B cell (primary cell): ENCODE data around the gene HOXA4.

Source experiments
- EZH2 ChIP-seq: IDR thresholded peaks from 2 replicates; pipeline ENCODE4 v1.6.1; 2012; ENCODE audit warnings: borderline replicate concordance, low read depth, mild to moderate bottlenecking, moderate library complexity, low read length; ENCODE audit not compliant: insufficient read depth, poor library complexity, severe bottlenecking
- TF ChIP-seq, protein P1 (sequence below): fragments of 200-600 bp; IDR thresholded peaks from one replicate; pipeline ENCODE4 v1.8.0; 2022; ENCODE audit warnings: antibody characterized with exemption, mild to moderate bottlenecking

DNA sequence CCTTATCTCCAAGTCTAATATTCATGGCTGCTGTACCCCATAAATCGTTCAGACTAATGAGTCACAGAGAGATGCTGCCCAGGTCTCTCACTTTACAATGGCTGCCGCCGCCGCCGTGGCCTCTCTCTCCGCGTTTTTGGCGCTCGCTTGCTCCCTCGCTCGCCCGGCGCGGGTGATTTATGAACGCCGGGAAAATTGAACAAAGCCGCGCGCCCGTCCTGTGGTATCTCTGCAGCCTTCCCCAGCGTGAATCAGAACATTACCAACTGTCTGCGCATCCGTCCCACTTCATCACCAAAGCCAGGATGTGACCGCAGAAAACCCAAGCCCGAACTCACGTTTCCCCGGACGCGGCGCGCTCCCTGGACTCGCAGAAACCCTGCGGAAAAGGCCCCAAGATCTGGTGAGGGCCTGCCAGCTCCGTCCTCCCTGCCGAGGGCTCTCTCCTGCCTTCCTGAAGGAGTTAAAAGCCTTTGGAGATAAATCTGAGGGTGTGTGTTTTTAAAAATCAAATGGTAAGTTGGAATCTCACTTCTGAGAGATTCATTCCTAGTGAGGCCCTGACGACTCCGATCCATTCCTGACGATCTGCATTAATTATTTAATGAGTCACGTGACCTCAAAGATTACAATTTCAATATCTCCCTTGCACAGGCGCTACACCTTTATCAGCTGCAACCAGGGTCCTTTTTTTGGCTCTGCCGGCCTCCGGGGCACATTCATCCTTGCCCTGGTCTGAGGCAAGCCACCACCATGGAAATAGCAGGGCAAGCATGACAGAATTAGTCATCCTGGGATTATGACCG lies 6.3 kb downstream of the HOXA4 start:
- TF ChIP-seq, protein P1, sequence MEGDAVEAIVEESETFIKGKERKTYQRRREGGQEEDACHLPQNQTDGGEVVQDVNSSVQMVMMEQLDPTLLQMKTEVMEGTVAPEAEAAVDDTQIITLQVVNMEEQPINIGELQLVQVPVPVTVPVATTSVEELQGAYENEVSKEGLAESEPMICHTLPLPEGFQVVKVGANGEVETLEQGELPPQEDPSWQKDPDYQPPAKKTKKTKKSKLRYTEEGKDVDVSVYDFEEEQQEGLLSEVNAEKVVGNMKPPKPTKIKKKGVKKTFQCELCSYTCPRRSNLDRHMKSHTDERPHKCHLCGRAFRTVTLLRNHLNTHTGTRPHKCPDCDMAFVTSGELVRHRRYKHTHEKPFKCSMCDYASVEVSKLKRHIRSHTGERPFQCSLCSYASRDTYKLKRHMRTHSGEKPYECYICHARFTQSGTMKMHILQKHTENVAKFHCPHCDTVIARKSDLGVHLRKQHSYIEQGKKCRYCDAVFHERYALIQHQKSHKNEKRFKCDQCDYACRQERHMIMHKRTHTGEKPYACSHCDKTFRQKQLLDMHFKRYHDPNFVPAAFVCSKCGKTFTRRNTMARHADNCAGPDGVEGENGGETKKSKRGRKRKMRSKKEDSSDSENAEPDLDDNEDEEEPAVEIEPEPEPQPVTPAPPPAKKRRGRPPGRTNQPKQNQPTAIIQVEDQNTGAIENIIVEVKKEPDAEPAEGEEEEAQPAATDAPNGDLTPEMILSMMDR = no peak
- no peak for TF ChIP-seq EZH2
